CD4-positive, CD25-positive, alpha-beta regulatory T cell (primary cell): Measurements from ENCODE around the gene MTMR3. TPM values are rescaled to one million over a fixed set of nuclear protein-coding genes. Genes with fewer than 3 reads are reported as not detected.

Experiments
- ATAC-seq, 2 donors: fragments of 150-1000 bp; cut with Tn5 transposase; one replicate each; pipeline ENCODE4 v1.10.0; 2021; ENCODE audit warnings: low read depth in 2 of 2, moderate number of reproducible peaks in 2 of 2, moderate library complexity in 1 of 2
- DNase-seq, 3 donors: peaks; one replicate each; pipeline versions ENCODE4 v3.0.0 to v3.0.0-alpha.2; 2012 to 2022; ENCODE audit warnings: mixed read lengths in 1 of 3
- H3K27ac ChIP-seq: one replicate; pipeline ENCODE4 v1.7.0; 2013; ENCODE audit warnings: mild to moderate bottlenecking, low read length; ENCODE audit not compliant: insufficient read depth, poor library complexity, severe bottlenecking
- H3K27me3 ChIP-seq: one replicate; pipeline ENCODE4 v1.7.0; 2013; ENCODE audit warnings: low read length; ENCODE audit not compliant: control insufficient read depth, insufficient read depth
- H3K36me3 ChIP-seq: one replicate; pipeline ENCODE4 v1.7.0; 2013; ENCODE audit warnings: mild to moderate bottlenecking, low read length, moderate library complexity; ENCODE audit not compliant: control insufficient read depth, insufficient read depth
- H3K4me1 ChIP-seq: 2 replicates; pipeline ENCODE4 v1.7.0; 2013; ENCODE audit warnings: mild to moderate bottlenecking, low read length; ENCODE audit not compliant: insufficient read depth, control insufficient read depth, poor library complexity, severe bottlenecking
- H3K4me3 ChIP-seq: one replicate; pipeline ENCODE4 v1.7.0; 2013; ENCODE audit warnings: low read depth, mild to moderate bottlenecking, low read length, moderate library complexity
- H3K9me3 ChIP-seq, 2 experiments: 1 replicate in 1 of 2; 2 replicates in 1 of 2; pipeline ENCODE4 v1.7.0; 2013; ENCODE audit warnings: low read length in 2 of 2, mild to moderate bottlenecking in 1 of 2, moderate library complexity in 1 of 2; ENCODE audit not compliant: control insufficient read depth in 2 of 2
- H3K27ac Mint-ChIP-seq, 3 donors: one replicate each; pipeline ENCODE4 v1.8.0; 2020 to 2022; ENCODE audit warnings: mild to moderate bottlenecking in 3 of 3, mixed read lengths in 3 of 3, moderate library complexity in 2 of 3
- H3K27me3 Mint-ChIP-seq: one replicate; pipeline ENCODE4 v1.8.0; 2022; ENCODE audit warnings: mild to moderate bottlenecking, mixed read lengths
- H3K36me3 Mint-ChIP-seq: one replicate; pipeline ENCODE4 v1.8.0; 2020; ENCODE audit warnings: mixed read lengths
- H3K4me1 Mint-ChIP-seq, 4 donors: one replicate each; pipeline ENCODE4 v1.8.0; 2020 to 2022; ENCODE audit warnings: mixed read lengths in 4 of 4, mild to moderate bottlenecking in 1 of 4
- H3K4me3 Mint-ChIP-seq, 4 donors: one replicate each; pipeline ENCODE4 v1.8.0; 2020 to 2022; ENCODE audit warnings: mild to moderate bottlenecking in 4 of 4, mixed read lengths in 4 of 4, moderate library complexity in 3 of 4
- H3K9me3 Mint-ChIP-seq, 7 donors: one replicate each; pipeline ENCODE4 v1.8.0; 2020 to 2022; ENCODE audit warnings: mixed read lengths in 7 of 7, mild to moderate bottlenecking in 3 of 7, moderate library complexity in 2 of 7
- polyA plus RNA-seq, 4 donors: library from polyadenylated mRNA; unstranded; fragments of 300-500 nt; fragmentation: Illumina TruSeq; gene quantifications; one replicate each; pipeline ENCODE4 v1.2.3, GENCODE V29; 2021
- total RNA-seq: library from RNA; stranded (reverse); gene quantifications from one replicate; pipeline ENCODE4 v1.2.3, GENCODE V29; 2022

The MTMR3 gene
- total and polyA plus RNA-seq, 5 donors from 2014 or later = 14.3 to 64.4 (median 19.1) TPM

DNA sequence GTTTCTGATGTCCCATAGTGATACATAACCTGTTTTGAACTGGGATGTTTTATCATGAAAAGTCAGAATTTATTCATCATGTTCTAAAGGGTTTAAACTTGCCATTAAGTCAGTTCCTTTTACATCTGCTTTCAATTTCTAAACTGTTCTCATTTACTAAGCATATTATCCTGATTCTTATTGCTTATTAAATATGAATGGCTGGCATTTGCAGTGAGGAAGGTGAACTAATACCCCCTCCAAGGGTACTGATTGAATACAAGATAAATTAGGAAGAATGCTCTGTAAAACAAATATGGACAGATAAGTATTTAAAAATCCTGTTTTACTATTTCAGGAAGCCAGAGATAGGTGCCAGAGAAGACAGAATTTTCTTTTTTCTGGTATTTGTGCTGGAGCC lies 126.5 kb downstream of the MTMR3 start:
- no peak for DNase-seq
- H3K36me3 ChIP-seq = peaks cover 70% of the 10 kb centered on the region
- Mint-ChIP-seq H3K27ac (no peak overlapping the region), H3K27me3 (no peaks in the 10 kb centered on the region), H3K4me1 (peaks cover 0 to 8% (median 6%) of the 10 kb centered on the region in 4 donors), H3K4me3 (no peak overlapping the region), H3K9me3 (no peaks in the 10 kb centered on the region), H3K36me3 (peaks cover 47% of the 10 kb centered on the region)
- H3K27ac ChIP-seq = no peak overlapping the region
- ATAC-seq = no peak
- no peak overlapping the region for H3K4me3 ChIP-seq
- no peaks in the 10 kb centered on the region for H3K27me3 ChIP-seq
- H3K9me3 ChIP-seq = no peaks in the 10 kb centered on the region
- no peaks in the 10 kb centered on the region for H3K4me1 ChIP-seq

DNA sequence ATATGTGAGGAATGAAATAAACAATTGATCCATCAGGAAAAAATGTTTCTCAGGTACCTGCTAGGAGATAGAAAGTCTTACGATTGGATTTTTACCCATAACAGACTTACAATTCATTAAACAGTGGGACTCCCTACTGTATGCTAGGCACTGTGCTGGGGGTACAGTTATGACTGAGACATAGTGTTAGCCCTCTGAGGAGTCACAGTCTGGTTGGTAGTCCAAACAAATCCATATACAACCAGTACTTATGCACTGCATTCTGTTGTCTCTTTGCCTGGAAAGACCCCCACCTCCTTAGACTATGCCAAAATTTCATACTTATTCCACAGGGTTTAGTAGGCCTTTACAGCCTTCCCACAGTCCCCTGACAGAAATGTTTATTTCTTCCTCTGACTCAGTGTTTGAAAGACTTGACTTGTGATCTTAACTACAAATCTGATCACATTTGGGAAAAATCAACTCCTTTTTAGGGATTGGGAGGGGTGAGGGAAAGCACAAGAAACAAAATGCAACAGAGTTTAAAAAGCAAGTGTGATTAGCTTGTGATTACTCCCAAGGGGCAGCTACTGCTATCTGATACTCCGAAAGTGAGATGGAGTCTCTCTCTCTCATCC lies 127.9 kb downstream of the MTMR3 start:
- Histone ChIP-seq H3K27ac (no peak overlapping the region), H3K4me3 (no peak overlapping the region), H3K27me3 (no peaks in the 10 kb centered on the region), H3K4me1 (no peaks in the 10 kb centered on the region), H3K36me3 (peaks cover 79% of the 10 kb centered on the region), H3K9me3 (no peaks in the 10 kb centered on the region)
- Mint-ChIP-seq H3K36me3 (peaks cover 51% of the 10 kb centered on the region), H3K27ac (no peak overlapping the region), H3K9me3 (peaks cover 0 to 2% (median 0%) of the 10 kb centered on the region in 7 donors), H3K4me1 (no peaks in the 10 kb centered on the region), H3K4me3 (no peak overlapping the region), H3K27me3 (no peaks in the 10 kb centered on the region)
- ATAC-seq = no peak
- no peak for DNase-seq

DNA sequence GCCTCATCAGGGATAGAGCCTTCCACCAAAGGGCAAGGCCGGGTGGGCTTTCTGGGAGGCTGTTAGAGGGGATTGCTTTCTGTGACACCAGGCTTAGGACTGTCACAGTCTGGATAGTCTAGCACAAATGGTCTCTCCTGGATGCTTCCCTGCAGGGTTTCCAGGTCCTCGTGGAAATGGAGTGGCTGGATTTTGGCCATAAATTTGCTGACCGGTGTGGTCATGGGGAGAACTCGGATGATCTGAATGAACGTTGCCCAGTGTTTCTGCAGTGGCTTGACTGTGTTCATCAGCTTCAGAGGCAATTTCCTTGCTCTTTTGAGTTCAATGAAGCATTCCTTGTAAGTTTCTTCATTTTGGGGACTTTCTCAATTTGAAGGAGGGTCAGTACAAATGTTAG lies 130.2 kb downstream of the MTMR3 start:
- H3K27ac ChIP-seq = no peak overlapping the region
- H3K27me3 Mint-ChIP-seq = no peaks in the 10 kb centered on the region
- peaks cover 0 to 2% (median 0%) of the 10 kb centered on the region in 7 donors for H3K9me3 Mint-ChIP-seq
- ATAC-seq (no peak), DNase-seq (no peak)
- no peak overlapping the region for H3K4me3 ChIP-seq
- H3K27ac Mint-ChIP-seq = peak overlapping the region in 1 of 3 donors; percentile 69
- peaks cover 81% of the 10 kb centered on the region for H3K36me3 ChIP-seq
- peaks cover 0 to 2% (median 0%) of the 10 kb centered on the region in 4 donors for H3K4me1 Mint-ChIP-seq
- H3K27me3 ChIP-seq = no peaks in the 10 kb centered on the region
- no peaks in the 10 kb centered on the region for H3K9me3 ChIP-seq
- peaks cover 56% of the 10 kb centered on the region for H3K36me3 Mint-ChIP-seq
- H3K4me1 ChIP-seq = no peaks in the 10 kb centered on the region
- H3K4me3 Mint-ChIP-seq = no peak overlapping the region

DNA sequence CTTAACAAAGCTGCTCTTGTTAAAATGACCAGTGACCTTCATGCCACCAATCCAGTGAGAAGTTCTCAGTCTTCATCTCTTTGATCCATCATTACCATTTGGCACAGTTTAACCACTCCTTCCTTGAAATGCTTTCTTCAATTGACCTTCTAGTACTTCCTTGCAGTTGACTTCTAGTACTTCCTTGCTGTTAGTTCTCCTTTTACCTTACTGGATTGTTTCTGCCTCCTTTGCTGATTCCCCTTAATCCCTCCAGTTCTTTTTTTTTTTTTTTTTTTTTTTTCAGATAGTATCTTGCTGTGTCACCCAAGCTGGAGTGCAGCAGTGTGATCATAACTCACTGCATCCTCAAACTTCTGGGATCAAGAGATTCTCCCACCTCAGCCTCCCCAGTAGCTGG lies 131.3 kb downstream of the MTMR3 start:
- Mint-ChIP-seq H3K27me3 (no peaks in the 10 kb centered on the region), H3K4me1 (peaks cover 0 to 2% (median 0%) of the 10 kb centered on the region in 4 donors), H3K9me3 (peaks cover 0 to 2% (median 0%) of the 10 kb centered on the region in 7 donors), H3K27ac (peak overlapping the region in 1 of 3 donors; percentile 8), H3K36me3 (peaks cover 49% of the 10 kb centered on the region), H3K4me3 (no peak overlapping the region)
- DNase-seq = no peak
- ATAC-seq = no peak
- Histone ChIP-seq H3K4me3 (no peak overlapping the region), H3K36me3 (peaks cover 79% of the 10 kb centered on the region), H3K4me1 (no peaks in the 10 kb centered on the region), H3K27ac (no peak overlapping the region), H3K27me3 (no peaks in the 10 kb centered on the region), H3K9me3 (no peaks in the 10 kb centered on the region)

DNA sequence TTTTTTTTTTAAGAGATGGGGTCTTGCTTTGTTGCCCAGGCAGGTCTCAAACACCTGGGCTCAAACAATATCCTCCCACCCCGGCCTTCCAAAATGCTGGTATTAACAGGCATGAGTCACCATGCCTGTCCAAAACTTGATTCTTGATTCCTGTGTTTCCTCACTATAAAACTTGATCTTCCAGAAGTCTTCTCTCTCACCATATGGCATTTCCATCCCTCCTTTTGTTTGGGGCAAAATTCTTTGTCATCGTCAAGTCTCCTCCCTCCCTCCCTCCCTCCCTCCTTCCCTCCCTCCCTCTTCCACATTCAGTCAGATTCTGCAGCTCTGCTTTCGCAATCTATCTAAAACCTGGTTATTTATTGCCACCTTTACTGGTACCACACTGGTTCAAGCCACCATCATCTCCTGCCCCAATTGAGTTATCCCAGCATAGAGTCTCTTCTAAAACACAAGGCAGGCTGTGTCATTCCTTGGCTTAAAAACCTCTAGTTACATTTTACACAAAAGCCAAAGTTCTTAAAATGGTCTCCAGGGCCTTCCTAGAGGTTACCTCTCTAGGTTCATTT lies 132.3 kb downstream of the MTMR3 start:
- ATAC-seq = no peak
- no peak for DNase-seq
- no peaks in the 10 kb centered on the region for H3K27me3 ChIP-seq
- no peaks in the 10 kb centered on the region for H3K4me1 ChIP-seq
- Mint-ChIP-seq H3K4me1 (peaks cover 0 to 2% (median 0%) of the 10 kb centered on the region in 4 donors), H3K4me3 (no peak overlapping the region), H3K36me3 (peaks cover 51% of the 10 kb centered on the region), H3K27ac (no peak overlapping the region), H3K27me3 (no peaks in the 10 kb centered on the region), H3K9me3 (peaks cover 0 to 2% (median 0%) of the 10 kb centered on the region in 7 donors)
- no peaks in the 10 kb centered on the region for H3K9me3 ChIP-seq
- H3K4me3 ChIP-seq = no peak overlapping the region
- H3K36me3 ChIP-seq = peaks cover 79% of the 10 kb centered on the region
- no peak overlapping the region for H3K27ac ChIP-seq

DNA sequence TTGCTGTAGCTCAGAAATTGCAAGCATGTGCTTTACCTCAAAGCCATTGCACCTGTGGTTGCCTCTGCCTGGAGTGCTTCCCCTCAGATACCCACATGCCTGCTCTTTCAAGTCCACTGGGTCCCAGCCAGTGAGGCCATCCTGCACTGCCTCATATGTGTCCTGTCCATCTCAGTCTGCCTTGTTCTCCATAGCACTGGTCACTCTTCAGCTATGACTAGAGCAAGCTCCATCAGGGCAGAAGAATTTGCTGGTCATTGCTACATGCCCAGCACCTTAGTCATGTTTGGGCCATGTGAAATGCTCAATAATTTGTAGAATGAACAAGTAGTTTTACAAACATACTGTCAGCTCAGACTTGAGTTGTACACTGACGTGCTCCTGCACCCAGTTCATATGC lies 132.9 kb downstream of the MTMR3 start:
- no peak for ATAC-seq
- DNase-seq = no peak
- no peaks in the 10 kb centered on the region for H3K9me3 ChIP-seq
- peaks cover 56% of the 10 kb centered on the region for H3K36me3 Mint-ChIP-seq
- H3K4me3 Mint-ChIP-seq = no peak overlapping the region
- H3K27me3 ChIP-seq = no peaks in the 10 kb centered on the region
- H3K4me3 ChIP-seq = no peak overlapping the region
- H3K4me1 ChIP-seq = no peaks in the 10 kb centered on the region
- H3K27ac ChIP-seq = no peak overlapping the region
- peak overlapping the region in 2 of 3 donors; percentile 38 to 78 for H3K27ac Mint-ChIP-seq
- peaks cover 0 to 2% (median 0%) of the 10 kb centered on the region in 4 donors for H3K4me1 Mint-ChIP-seq
- H3K9me3 Mint-ChIP-seq = peaks cover 0 to 2% (median 0%) of the 10 kb centered on the region in 7 donors
- H3K36me3 ChIP-seq = peaks cover 83% of the 10 kb centered on the region
- no peaks in the 10 kb centered on the region for H3K27me3 Mint-ChIP-seq

DNA sequence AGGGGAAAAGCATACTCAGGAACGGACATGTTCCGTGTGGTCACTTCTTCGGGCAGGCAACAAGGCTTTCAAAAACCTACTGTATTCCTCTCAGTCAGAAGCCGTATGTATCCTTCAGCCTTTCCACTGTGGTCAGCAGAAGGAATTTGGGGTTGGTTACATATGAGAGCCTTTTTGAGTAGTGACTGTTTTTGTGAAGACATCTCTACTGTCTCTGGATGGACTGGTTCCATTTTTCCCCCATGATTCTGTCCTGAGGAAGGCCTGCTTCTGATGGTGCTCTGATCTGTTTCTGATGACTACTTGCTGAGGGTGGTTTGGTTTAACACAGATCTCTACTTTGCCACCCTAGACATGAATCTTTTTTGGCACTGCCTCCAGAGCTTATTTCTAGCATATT lies 133.6 kb downstream of the MTMR3 start:
- peaks cover 0 to 2% (median 0%) of the 10 kb centered on the region in 4 donors for H3K4me1 Mint-ChIP-seq

More for the DNA sequence above, 133.6 kb downstream of the MTMR3 start:
- peaks cover 61% of the 10 kb centered on the region for H3K36me3 Mint-ChIP-seq
- H3K9me3 Mint-ChIP-seq = peaks cover 0 to 2% (median 0%) of the 10 kb centered on the region in 7 donors
- H3K27ac Mint-ChIP-seq = no peak overlapping the region
- no peaks in the 10 kb centered on the region for H3K27me3 Mint-ChIP-seq
- no peaks in the 10 kb centered on the region for H3K27me3 ChIP-seq
- H3K36me3 ChIP-seq = peaks cover 91% of the 10 kb centered on the region
- no peak overlapping the region for H3K4me3 Mint-ChIP-seq
- H3K4me3 ChIP-seq = no peak overlapping the region
- ATAC-seq (no peak), DNase-seq (no peak)
- no peak overlapping the region for H3K27ac ChIP-seq
- H3K9me3 ChIP-seq = no peaks in the 10 kb centered on the region
- H3K4me1 ChIP-seq = no peaks in the 10 kb centered on the region
